GM12878 (cell line): Measurements from ENCODE around the gene RGS14. TPM values are rescaled to one million over a fixed set of nuclear protein-coding genes. Genes with fewer than 3 reads are reported as not detected.
A peak's percentile ranks its signal among the peaks of the same experiment; 100 is the strongest.

ENCODE experiments used
- ATAC-seq: fragments of 200-7000 bp; cut with Tn5 transposase; 3 replicates; pipeline ENCODE4 v1.9.1; 2020; ENCODE audit warnings: mild to moderate bottlenecking, moderate library complexity
- BruUV-seq: library from RNA; stranded (reverse); fragments of 400-500 nt; replicated peaks from 2 replicates; lab custom pipeline; 2021; lab: Mats Ljungman, UMichigan
- CTCF ChIA-PET: fragments of 300-600 bp; sonication (Branson Sonifier 250); formaldehyde crosslinking; extraction: SDS; loops from one replicate; lab custom pipeline; 2021; ENCODE audit warnings: inconsistent platforms; lab: Yijun Ruan, JAX
- POLR2A ChIA-PET: fragments of 350-600 bp; formaldehyde crosslinking; extraction: SDS; loops from one replicate; lab custom pipeline; 2021; ENCODE audit warnings: inconsistent platforms; lab: Charles Lee
- RAD21 ChIA-PET: fragments of 300-600 bp; sonication (Branson Sonifier 250); formaldehyde crosslinking; loops from one replicate; lab custom pipeline; 2023; ENCODE audit warnings: antibody characterized with exemption; ENCODE audit not compliant: unreplicated experiment; lab: Charles Lee
- SMC1A ChIA-PET: fragments of 300-600 bp; sonication (Branson Sonifier 250); formaldehyde crosslinking; loops from one replicate; lab custom pipeline; 2023; ENCODE audit not compliant: unreplicated experiment, uncharacterized antibody; lab: Charles Lee
- DNase-seq: peaks from one replicate; pipeline ENCODE4 v3.0.0-alpha.2; 2011; ENCODE audit warnings: low read depth, low spot score
- FAIRE-seq: peaks from 3 replicates; lab custom pipeline; 2011; peaks lifted over from hg19 to GRCh38; lab: Jason Lieb, UNC
- H2AFZ ChIP-seq: 2 replicates; pipeline ENCODE4 v1.6.0; 2011; ENCODE audit warnings: low read depth, low read length, control low read depth; ENCODE audit not compliant: control insufficient read depth
- H3K27ac ChIP-seq: 2 replicates; pipeline ENCODE4 v1.5.1; 2011; ENCODE audit warnings: control low read depth; ENCODE audit not compliant: control insufficient read depth, insufficient read depth
- H3K27me3 ChIP-seq, 2 experiments: replicated peaks in 1 of 2; 2 replicates each; pipeline versions ENCODE4 v1.6.0 to v1.6.1; 2011; ENCODE audit warnings: low read length in 1 of 2; ENCODE audit not compliant: control insufficient read depth in 2 of 2, insufficient read depth in 2 of 2
- H3K36me3 ChIP-seq, 2 experiments: 2 replicates each; pipeline ENCODE4 v1.5.1; 2011; ENCODE audit warnings: low read length in 1 of 2; ENCODE audit not compliant: control insufficient read depth in 2 of 2, insufficient read depth in 2 of 2
- H3K4me1 ChIP-seq: 2 replicates; pipeline ENCODE4 v1.6.1; 2011; ENCODE audit warnings: mild to moderate bottlenecking, low read length, moderate library complexity, mixed read lengths; ENCODE audit not compliant: control insufficient read depth, insufficient read depth
- H3K4me2 ChIP-seq: 2 replicates; pipeline ENCODE4 v1.6.0; 2011; ENCODE audit warnings: control low read depth; ENCODE audit not compliant: control insufficient read depth, insufficient read depth
- H3K4me3 ChIP-seq: fragments of 200-600 bp; sonication (generic); 2 replicates; pipeline ENCODE4 v1.5.1; 2016
- H3K79me2 ChIP-seq: 2 replicates; pipeline ENCODE4 v1.6.0; 2011; ENCODE audit warnings: low read length; ENCODE audit not compliant: control insufficient read depth, insufficient read depth
- H3K9ac ChIP-seq: 2 replicates; pipeline ENCODE4 v1.8.0; 2011; ENCODE audit warnings: low read length, control low read depth, mixed read lengths; ENCODE audit not compliant: control insufficient read depth, insufficient read depth
- H3K9me3 ChIP-seq: replicated peaks from 3 replicates; pipeline ENCODE4 v1.5.1; 2011; ENCODE audit warnings: mild to moderate bottlenecking, low read length; ENCODE audit not compliant: control insufficient read depth, insufficient read depth
- H4K20me1 ChIP-seq: 2 replicates; pipeline ENCODE4 v1.6.0; 2011; ENCODE audit not compliant: control insufficient read depth, insufficient read depth
- CHD2 ChIP-seq: IDR thresholded peaks from 2 replicates; pipeline ENCODE4 v1.6.1; 2011; ENCODE audit warnings: low read depth, low read length, improper control_type of control experiment, borderline replicate concordance
- DPF2 ChIP-seq: fragments of 450-650 bp; IDR thresholded peaks from 2 replicates; pipeline ENCODE4 v1.6.1; 2017; ENCODE audit warnings: mild to moderate bottlenecking
- MEF2B ChIP-seq: fragments of 450-650 bp; IDR thresholded peaks from 2 replicates; pipeline ENCODE4 v1.6.1; 2018; ENCODE audit warnings: mild to moderate bottlenecking, moderate library complexity; ENCODE audit not compliant: partially characterized antibody, poor library complexity, severe bottlenecking
- NFYA ChIP-seq: IDR thresholded peaks from 2 replicates; pipeline ENCODE4 v1.6.1; 2011; ENCODE audit warnings: low read depth, mild to moderate bottlenecking, low read length, improper control_type of control experiment, borderline replicate concordance
- SIX5 ChIP-seq: IDR thresholded peaks from 2 replicates; pipeline ENCODE4 v1.6.1; 2011; ENCODE audit warnings: mild to moderate bottlenecking, low read depth, low read length, moderate library complexity; ENCODE audit not compliant: severe bottlenecking
- SPI1 ChIP-seq: IDR thresholded peaks from 2 replicates; pipeline ENCODE4 v1.6.1; 2011; ENCODE audit warnings: low read depth, mild to moderate bottlenecking, low read length, moderate library complexity, borderline replicate concordance; ENCODE audit not compliant: insufficient read depth
- ZBED1 ChIP-seq: IDR thresholded peaks from 2 replicates; pipeline ENCODE4 v1.6.1; 2016; ENCODE audit warnings: borderline replicate concordance
- WGBS: methylation state at CpG from one replicate; pipeline ENCODE4 v1.1.6; 2016; ENCODE audit warnings: low lambda C conversion rate; ENCODE audit not compliant: insufficient replicate concordance, insufficient coverage; ENCODE audit errors: missing lambda C conversion rate; 5-methylcytosine and 5-hydroxymethylcytosine counted together
- in situ Hi-C: fragments of 300-500 bp; cut with MboI; formaldehyde crosslinking; loops from 9 replicates; pipeline ENCODE4 v1.14.3; 2018; ENCODE audit warnings: mixed read lengths
- intact Hi-C: fragments of 100-400 bp; cut with micrococcal nuclease; formaldehyde crosslinking; loops from one replicate; pipeline ENCODE4 v1.14.2; 2022; ENCODE audit not compliant: unreplicated experiment
- polyA plus RNA-seq, 11 experiments: library from polyadenylated mRNA; depleted of rRNA in 4 of 11; unstranded in 6 of 11; stranded (reverse) in 5 of 11; fragments of >200 nt; fragmentation: Nextera tagmentation in 4 of 11; fragmentation: Illumina TruSeq in 1 of 11; extraction: Ambion mirVana in 4 of 11; extraction: Trizol in 1 of 11; gene quantifications; 1 replicate in 1 of 11; 2 replicates in 10 of 11; pipeline versions ENCODE4 v1.2.1 to v1.2.3, GENCODE V29; 2011 to 2016; ENCODE audit warnings: inconsistent platforms in 2 of 11, missing spikeins in 2 of 11, low read depth in 1 of 11
- total RNA-seq, 4 experiments: library from RNA; depleted of rRNA in 3 of 4; stranded (reverse); fragments of >200 nt in 3 of 4; fragmentation: Illumina TruSeq in 1 of 4; extraction: Trizol in 1 of 4; gene quantifications; 2 replicates each; pipeline versions ENCODE4 v1.2.1 to v1.2.3, GENCODE V29; 2013 to 2021

Gene RGS14
- total and polyA plus RNA-seq, 10 of the 15 experiments (the other 5 are each of a cell fraction or from before 2014, with no cell fraction given): 0.19 to 88.7 (median 54.8) TPM

DNA sequence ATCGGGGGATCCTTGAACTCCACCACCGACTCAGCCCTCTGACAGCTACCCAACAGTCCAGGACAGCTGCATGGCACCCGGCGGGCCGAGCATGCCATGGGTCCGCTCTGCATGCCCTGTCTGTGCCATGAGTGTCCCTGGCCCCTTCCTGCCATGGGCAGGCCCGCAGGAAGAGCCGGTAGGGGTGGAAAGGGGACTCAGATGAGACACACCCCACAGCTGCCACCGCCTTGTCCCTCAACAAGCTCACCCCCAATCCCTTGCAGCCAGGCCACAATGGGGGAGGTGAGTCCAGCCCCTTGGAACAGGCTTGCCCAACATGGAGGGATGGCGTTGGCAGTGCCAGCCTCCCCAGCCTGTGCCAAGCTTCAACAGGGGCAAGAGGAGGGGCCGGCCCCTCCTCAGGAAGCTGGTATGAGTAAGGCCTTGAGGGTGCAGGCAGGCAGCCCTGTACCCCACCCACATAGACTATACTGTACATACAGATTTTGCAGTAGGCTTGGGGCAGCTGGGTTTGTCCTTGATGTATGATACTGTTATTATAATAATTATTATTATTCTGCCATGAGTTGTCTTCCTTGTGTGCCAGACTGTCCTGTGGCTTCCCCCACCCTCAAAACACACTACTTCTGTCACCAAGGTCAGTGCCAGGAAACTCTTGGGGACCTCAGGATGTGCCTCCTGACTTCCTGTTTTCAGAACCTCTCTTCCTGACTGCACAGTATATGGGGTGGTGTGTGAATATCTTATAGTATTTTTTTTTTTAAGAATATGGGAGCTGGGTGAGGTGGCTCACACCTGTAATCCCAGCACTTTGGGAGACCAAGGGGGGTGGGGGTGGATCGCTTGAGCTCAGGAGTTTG is 14.5 kb downstream of the RGS14 start:
- intact Hi-C loops: no loop called here
- TSS peak; percentile 44 for BruUV-seq
- Histone ChIP-seq H3K9ac (no peak overlapping the region), H3K4me3 (no peak overlapping the region), H3K79me2 (no peaks in the 10 kb centered on the region), H3K27ac (no peak overlapping the region), H2AFZ (no peak overlapping the region), H3K27me3 (no peaks in the 10 kb centered on the region), H3K36me3 (peaks cover 13 to 17% of the 10 kb centered on the region in 2 experiments), H3K4me2 (no peak overlapping the region), H4K20me1 (no peaks in the 10 kb centered on the region), H3K9me3 (no peaks in the 10 kb centered on the region), H3K4me1 (peaks cover 24% of the 10 kb centered on the region)
- WGBS: 89% methylated on average over 12 of the region's 12 CpGs
- RAD21 ChIA-PET: interaction anchor here (0.6 to 1.7 kb wide), 3 partner anchors 16 to 18 kb away, joined by 4 to 8 read pairs (median 4); no protein-coding TSS in a partner anchor
- SMC1A ChIA-PET: interaction anchor here (1.0 to 2.2 kb wide), 5 partner anchors 8 to 62 kb away, joined by 3 to 4 read pairs (median 3); partner anchors contain the start of genes RGS14 and SLC34A1
- TF ChIP-seq SIX5 (no peak), MEF2B (no peak), DPF2 (no peak), SPI1 (peak; percentile 33; the same call in 1 of the 2 replicates), NFYA (no peak), CHD2 (no peak), ZBED1 (no peak)
- FAIRE-seq: no peak
- no peak for DNase-seq
- no peak for ATAC-seq
- CTCF ChIA-PET: interaction anchor here (0.7 to 6.0 kb wide), 10 partner anchors 11 to 81 kb away, joined by 3 to 88 read pairs (median 5); partner anchors contain the start of gene RGS14
- in situ Hi-C loops: no loop called here
- POLR2A ChIA-PET: interaction anchor here (0.8 to 2.8 kb wide), 5 partner anchors 10 to 55 kb away, joined by 3 to 7 read pairs (median 3); partner anchors contain the start of gene RGS14
